Measurements from ENCODE around the gene KRT14.

DNA sequence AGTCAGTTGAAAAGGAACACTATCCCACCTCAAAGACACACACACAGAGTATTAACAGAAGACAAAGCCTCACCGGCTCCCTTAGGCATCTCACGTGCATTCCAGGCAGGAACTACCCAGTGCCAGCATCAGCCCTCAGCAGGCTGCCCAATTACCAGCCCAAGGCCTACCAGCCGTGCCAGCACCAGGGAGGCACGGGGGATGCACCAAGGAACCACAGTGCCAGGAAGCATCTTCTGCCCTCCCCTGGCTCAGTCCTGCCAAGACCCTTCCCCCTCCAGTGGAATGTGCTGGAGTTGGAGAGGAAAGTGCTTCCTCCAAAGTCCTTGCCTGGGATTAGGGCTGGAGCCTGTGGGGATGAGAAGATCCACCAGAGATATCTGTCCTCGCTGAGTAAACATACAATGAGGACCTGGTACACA, 47.6 kb downstream of the KRT14 start:
- TF ChIP-seq EZH2 (IDR thresholded peaks at IDR 0.05; ENCODE audit: insufficient read depth, low read length), result no peak
- TF ChIP-seq, protein P1, sequence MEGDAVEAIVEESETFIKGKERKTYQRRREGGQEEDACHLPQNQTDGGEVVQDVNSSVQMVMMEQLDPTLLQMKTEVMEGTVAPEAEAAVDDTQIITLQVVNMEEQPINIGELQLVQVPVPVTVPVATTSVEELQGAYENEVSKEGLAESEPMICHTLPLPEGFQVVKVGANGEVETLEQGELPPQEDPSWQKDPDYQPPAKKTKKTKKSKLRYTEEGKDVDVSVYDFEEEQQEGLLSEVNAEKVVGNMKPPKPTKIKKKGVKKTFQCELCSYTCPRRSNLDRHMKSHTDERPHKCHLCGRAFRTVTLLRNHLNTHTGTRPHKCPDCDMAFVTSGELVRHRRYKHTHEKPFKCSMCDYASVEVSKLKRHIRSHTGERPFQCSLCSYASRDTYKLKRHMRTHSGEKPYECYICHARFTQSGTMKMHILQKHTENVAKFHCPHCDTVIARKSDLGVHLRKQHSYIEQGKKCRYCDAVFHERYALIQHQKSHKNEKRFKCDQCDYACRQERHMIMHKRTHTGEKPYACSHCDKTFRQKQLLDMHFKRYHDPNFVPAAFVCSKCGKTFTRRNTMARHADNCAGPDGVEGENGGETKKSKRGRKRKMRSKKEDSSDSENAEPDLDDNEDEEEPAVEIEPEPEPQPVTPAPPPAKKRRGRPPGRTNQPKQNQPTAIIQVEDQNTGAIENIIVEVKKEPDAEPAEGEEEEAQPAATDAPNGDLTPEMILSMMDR (IDR thresholded peaks at IDR 0.05; ENCODE audit: insufficient read depth, low read depth, low read length), result no peak

Measured in astrocyte (in vitro differentiated cells and primary cell).